ENCODE data around the gene TTC38.

- TF ChIP-seq CTCF (conservative IDR thresholded peaks at IDR 0.05; ENCODE audit: low read depth, low read length) (no peak), EZH2 (IDR thresholded peaks at IDR 0.05; ENCODE audit: low read length, unreplicated experiment) (no peak)
These were observed 72.9 kb downstream of the TTC38 start for GRCh38 chr22:46340676-46341075.

All from PC-3 (cell line).